Effector memory CD4-positive, alpha-beta T cell (primary cell): ENCODE results near the gene RNF10.

Experiments
- DNase-seq, 3 donors: peaks; one replicate each; pipeline ENCODE4 v3.0.0-alpha.2; 2020
- H3K27ac ChIP-seq: 2 replicates; pipeline ENCODE4 v1.7.0; 2013; ENCODE audit warnings: mild to moderate bottlenecking, low read length, moderate library complexity; ENCODE audit not compliant: insufficient read depth, poor library complexity, severe bottlenecking
- H3K27me3 ChIP-seq: replicated peaks from 2 replicates; pipeline ENCODE4 v1.7.0; 2013; ENCODE audit warnings: mild to moderate bottlenecking, low read length; ENCODE audit not compliant: insufficient read depth, control insufficient read depth, poor library complexity, severe bottlenecking
- H3K36me3 ChIP-seq: 2 replicates; pipeline ENCODE4 v1.7.0; 2013; ENCODE audit warnings: mild to moderate bottlenecking, low read length, moderate library complexity; ENCODE audit not compliant: control insufficient read depth, insufficient read depth
- H3K4me1 ChIP-seq: 2 replicates; pipeline ENCODE4 v1.7.0; 2013; ENCODE audit warnings: low read length, mild to moderate bottlenecking; ENCODE audit not compliant: control insufficient read depth, insufficient read depth, poor library complexity, severe bottlenecking
- H3K4me3 ChIP-seq: 2 replicates; pipeline ENCODE4 v1.7.0; 2013; ENCODE audit warnings: low read length, low read depth, mild to moderate bottlenecking; ENCODE audit not compliant: insufficient read depth, poor library complexity, severe bottlenecking
- H3K9me3 ChIP-seq: 2 replicates; pipeline ENCODE4 v1.7.0; 2013; ENCODE audit warnings: mild to moderate bottlenecking, low read length, moderate library complexity; ENCODE audit not compliant: control insufficient read depth

Gene RNF10

DNA sequence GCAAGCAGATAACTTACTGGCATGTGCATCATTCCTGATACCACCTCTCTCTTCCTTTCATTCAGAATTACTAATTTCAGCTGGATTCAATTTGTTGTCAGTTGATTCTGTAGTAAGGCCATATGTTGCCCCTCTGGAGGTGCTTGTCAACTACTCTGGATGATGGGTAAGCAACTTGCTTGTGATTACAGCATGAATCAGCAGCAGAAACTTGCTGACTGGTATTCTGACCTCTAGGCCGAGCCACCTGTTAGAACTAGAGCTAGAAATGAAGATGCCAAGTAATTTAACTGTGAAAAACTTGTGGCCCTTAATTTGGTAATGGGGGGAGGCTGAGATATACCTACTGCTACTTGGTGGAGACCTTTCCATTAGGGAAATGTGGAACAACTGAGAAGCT lies 5.1 kb downstream of the RNF10 start:
- Histone ChIP-seq H3K27me3 (no peaks in the 10 kb centered on the region), H3K36me3 (no peaks in the 10 kb centered on the region), H3K9me3 (no peaks in the 10 kb centered on the region), H3K4me3 (no peak overlapping the region), H3K4me1 (peaks cover 29% of the 10 kb centered on the region), H3K27ac (no peak overlapping the region)
- no peak for DNase-seq

DNA sequence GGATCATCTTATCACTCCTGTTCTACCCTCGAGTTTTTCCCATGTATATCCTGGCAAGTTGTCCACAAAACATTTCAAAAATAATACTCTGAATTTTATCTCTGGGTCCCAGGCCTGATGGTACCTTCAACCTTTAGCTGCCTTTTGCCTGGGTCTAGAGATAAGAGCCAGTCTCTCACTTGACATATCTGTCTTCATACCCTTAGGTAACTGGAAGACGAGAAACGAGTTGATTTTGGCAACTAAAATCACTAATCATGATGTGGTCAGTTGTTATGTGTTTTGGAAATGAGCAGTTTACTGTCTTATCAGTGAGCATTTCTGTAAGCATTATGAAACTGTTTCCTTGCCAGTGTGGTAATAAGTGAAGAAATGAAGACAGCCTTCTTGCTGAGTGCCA lies 6.3 kb downstream of the RNF10 start:
- H3K4me3 ChIP-seq: no peak overlapping the region
- H3K4me1 ChIP-seq: peaks cover 29% of the 10 kb centered on the region
- H3K9me3 ChIP-seq: no peaks in the 10 kb centered on the region
- no peaks in the 10 kb centered on the region for H3K36me3 ChIP-seq
- H3K27ac ChIP-seq: no peak overlapping the region
- no peaks in the 10 kb centered on the region for H3K27me3 ChIP-seq
- no peak for DNase-seq

DNA sequence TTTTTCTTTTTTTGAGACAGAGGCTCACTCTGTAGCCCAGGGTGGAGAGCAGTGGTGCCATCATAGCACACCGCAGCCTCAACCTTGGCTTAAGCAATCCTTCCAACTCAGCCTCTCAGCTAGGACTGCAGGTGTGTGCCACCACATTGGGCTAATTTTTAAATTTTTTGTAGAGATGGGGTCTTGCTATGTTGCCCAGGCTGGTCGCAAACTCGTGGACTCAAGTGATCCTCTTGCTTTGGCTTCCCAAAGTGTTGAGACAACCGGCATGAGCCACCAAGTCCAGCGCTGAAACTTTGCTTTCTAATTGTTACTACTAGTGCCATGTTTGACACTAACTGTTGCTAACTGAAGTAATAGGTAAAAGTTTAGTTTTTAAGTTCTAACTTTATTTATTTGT lies 8.0 kb downstream of the RNF10 start:
- no peak overlapping the region for H3K4me3 ChIP-seq
- H3K4me1 ChIP-seq: peaks cover 19% of the 10 kb centered on the region
- H3K36me3 ChIP-seq: peaks cover 12% of the 10 kb centered on the region

DNA sequence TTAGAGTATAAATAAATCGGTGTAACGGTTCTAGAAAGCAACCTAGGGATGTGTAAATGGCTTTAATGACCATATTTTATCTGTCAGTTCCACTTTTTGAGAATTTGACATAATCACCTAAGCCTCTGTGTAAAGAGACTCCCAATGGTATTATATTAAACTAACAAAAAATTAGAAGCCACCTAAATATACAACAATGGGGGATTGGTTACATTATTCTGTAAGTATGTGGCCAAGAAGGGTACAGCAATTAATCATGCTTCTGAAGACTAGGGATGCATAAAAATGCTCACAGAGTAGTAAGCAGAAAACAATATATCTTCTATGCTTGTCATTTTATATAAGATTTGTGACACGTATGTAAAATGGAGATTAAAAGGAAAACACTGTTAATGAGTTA lies 10.5 kb downstream of the RNF10 start:
- DNase-seq: no peak
- Histone ChIP-seq H3K27me3 (no peaks in the 10 kb centered on the region), H3K27ac (no peak overlapping the region), H3K9me3 (no peaks in the 10 kb centered on the region), H3K36me3 (peaks cover 35% of the 10 kb centered on the region), H3K4me1 (no peaks in the 10 kb centered on the region), H3K4me3 (no peak overlapping the region)

More for the DNA sequence above, 8.0 kb downstream of the RNF10 start:
- no peak for DNase-seq
- Histone ChIP-seq H3K9me3 (no peaks in the 10 kb centered on the region), H3K27me3 (no peaks in the 10 kb centered on the region), H3K27ac (no peak overlapping the region)

DNA sequence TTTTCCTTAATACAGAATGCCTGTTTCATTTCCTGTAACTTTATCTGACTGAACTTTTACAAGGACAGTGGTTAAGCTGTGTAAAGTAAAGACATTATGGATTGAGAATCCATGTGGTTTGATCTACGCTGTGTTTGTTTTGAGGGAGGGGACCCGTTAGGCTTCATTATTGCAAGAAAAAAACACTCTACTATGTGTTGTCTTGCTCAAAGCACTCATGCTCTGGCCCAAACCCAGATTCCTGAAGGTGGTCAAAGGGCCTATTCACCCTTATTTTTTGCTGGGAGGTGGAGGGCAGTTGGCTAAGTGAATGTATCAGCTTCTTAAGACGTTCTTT lies 11.9 kb downstream of the RNF10 start:
- Histone ChIP-seq H3K36me3 (peaks cover 35% of the 10 kb centered on the region), H3K4me1 (no peaks in the 10 kb centered on the region), H3K27ac (no peak overlapping the region), H3K27me3 (no peaks in the 10 kb centered on the region), H3K4me3 (no peak overlapping the region), H3K9me3 (no peaks in the 10 kb centered on the region)
- DNase-seq: no peak

DNA sequence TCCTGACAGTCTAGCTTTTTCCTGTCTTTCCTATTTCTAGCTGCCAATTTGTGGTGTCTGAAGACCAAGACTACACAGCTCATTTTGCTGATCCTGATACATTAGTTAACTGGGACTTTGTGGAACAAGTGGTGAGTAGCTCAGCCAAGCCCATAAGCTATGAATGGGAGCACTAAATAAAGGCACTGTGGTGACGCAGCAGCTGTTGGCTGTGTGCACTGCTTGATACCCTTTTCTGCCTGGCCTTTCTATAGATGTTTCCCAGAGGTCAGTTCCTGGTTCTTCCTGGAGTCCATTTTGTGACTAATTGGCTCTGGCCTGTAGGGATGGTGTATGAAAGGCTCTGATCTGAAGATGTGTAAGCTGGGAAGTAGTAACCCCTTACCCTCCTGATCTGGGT lies 20.5 kb downstream of the RNF10 start:
- H3K9me3 ChIP-seq: no peaks in the 10 kb centered on the region
- no peaks in the 10 kb centered on the region for H3K27me3 ChIP-seq
- H3K27ac ChIP-seq: no peak overlapping the region
- no peaks in the 10 kb centered on the region for H3K4me1 ChIP-seq
- DNase-seq: no peak
- peaks cover 41% of the 10 kb centered on the region for H3K36me3 ChIP-seq
- H3K4me3 ChIP-seq: no peak overlapping the region

DNA sequence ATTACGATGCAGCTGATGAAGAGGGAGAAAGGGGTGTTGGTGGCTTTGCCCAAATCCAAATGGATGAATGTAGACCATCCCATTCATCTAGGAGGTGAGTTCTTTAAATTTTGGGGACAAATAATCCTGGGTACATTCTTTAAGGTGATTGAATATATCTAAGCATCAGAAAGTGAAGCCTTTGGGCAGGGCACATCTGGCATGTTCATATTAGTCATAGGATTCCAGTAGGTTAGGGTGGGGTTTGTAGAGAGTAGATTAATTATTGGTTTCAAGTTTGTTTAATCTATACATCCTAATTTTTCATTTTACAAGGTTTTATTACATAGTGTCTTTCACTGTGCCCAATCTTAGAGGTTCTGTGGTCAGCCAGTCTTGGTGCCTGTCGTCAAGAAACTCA lies 23.4 kb downstream of the RNF10 start:
- Histone ChIP-seq H3K4me3 (no peak overlapping the region), H3K36me3 (peaks cover 65% of the 10 kb centered on the region), H3K27ac (no peak overlapping the region), H3K27me3 (no peaks in the 10 kb centered on the region), H3K9me3 (no peaks in the 10 kb centered on the region), H3K4me1 (no peaks in the 10 kb centered on the region)
- DNase-seq: no peak

DNA sequence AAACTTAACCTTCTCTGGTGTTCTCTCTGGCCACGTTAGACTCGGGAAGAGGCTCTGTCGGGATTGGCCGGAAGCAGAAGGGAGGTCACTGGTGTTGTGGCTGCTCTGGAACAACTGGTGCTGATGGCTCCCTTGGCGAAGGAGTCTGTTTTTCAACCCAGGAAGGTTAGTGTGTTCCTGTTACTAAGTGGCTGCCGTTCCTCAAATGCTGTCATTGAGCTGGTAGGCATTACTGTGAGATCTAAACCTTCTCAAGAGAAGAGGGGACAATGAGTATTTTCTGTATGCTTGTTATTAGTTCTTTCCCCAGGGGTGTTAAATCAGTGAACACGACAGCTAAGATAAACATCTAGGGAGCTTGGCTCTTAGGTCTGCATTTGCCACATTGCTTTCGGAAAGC lies 28.8 kb downstream of the RNF10 start:
- no peaks in the 10 kb centered on the region for H3K27me3 ChIP-seq
- DNase-seq: no peak
- no peaks in the 10 kb centered on the region for H3K4me1 ChIP-seq
- no peaks in the 10 kb centered on the region for H3K9me3 ChIP-seq
- no peak overlapping the region for H3K27ac ChIP-seq
- no peak overlapping the region for H3K4me3 ChIP-seq
- H3K36me3 ChIP-seq: peaks cover 78% of the 10 kb centered on the region

DNA sequence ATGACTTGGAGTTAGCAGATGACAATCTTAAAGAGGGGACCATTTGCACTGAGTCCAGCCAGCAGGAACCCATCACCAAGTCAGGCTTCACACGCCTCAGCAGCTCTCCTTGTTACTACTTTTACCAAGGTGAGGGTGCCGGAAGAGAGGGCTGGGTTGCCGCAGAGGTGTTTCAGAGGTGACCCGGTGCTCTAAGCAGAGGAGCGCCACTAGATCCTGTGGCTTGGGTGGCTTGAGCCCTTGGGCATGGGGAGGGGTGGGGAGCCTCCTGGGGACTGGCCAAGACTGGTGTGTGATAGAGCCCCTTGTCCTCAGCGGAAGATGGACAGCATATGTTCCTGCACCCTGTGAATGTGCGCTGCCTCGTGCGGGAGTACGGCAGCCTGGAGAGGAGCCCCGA lies 29.3 kb downstream of the RNF10 start:
- H3K4me3 ChIP-seq: no peak overlapping the region
- H3K4me1 ChIP-seq: no peaks in the 10 kb centered on the region
- H3K27ac ChIP-seq: no peak overlapping the region
- DNase-seq: no peak
- H3K27me3 ChIP-seq: no peaks in the 10 kb centered on the region
- H3K36me3 ChIP-seq: peaks cover 79% of the 10 kb centered on the region
- H3K9me3 ChIP-seq: no peaks in the 10 kb centered on the region

DNA sequence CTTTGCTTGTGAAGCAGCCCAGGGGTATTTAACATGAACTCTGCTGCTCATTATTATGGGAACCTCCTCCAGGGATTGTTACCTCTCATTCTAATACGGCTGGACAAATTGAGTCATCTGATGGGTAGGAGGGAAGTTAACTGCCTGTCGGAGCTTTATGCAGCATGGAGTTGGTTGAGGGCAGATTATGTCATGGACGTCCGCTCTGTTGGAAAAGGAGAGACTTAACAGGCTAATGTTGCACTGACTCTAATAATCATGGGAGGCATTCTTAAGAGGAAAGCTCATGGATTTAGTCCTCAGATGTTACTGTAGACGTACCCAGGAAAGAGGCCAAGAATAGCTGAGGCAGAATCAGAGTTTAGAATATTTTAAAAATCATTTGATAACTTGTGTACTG lies 37.1 kb downstream of the RNF10 start:
- Histone ChIP-seq H3K36me3 (peaks cover 93% of the 10 kb centered on the region), H3K27me3 (no peaks in the 10 kb centered on the region), H3K4me1 (no peaks in the 10 kb centered on the region), H3K9me3 (no peaks in the 10 kb centered on the region), H3K27ac (no peak overlapping the region), H3K4me3 (no peak overlapping the region)
- DNase-seq: no peak

DNA sequence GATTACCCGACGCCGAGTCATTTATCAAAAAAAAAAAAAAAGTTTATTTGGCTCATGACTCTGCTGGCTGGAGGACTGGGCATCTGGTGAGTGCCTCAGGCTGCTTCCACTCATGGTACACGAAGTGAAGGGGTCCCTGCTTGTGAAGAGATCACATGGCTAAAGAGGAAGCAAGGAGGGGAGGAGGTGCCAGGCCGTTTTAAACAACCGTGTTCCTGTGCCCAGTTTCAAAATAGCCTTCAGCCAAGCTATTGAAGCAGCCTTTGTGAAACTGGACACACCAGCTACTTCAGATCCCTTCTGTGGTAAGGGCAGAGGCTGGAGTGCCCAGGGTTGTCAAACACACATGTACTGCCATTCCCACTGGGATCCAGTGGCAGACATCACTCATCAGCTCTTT lies 39.4 kb downstream of the RNF10 start:
- Histone ChIP-seq H3K27me3 (no peaks in the 10 kb centered on the region), H3K36me3 (peaks cover 95% of the 10 kb centered on the region), H3K27ac (no peak overlapping the region), H3K4me3 (no peak overlapping the region), H3K9me3 (no peaks in the 10 kb centered on the region), H3K4me1 (no peaks in the 10 kb centered on the region)
- DNase-seq: no peak
